ENCODE data around the gene IPCEF1.

GRCh38 chr6:154363821-154364220, 7.2 kb upstream of the IPCEF1 start:
- TF ChIP-seq CTCF (conservative IDR thresholded peaks at IDR 0.05 in 1 of 2, IDR thresholded peaks at IDR 0.05 in 1 of 2; ENCODE audit: low read depth in 1 of 2, low read length in 2 of 2), result no peak
- no peak for TF ChIP-seq EZH2 (IDR thresholded peaks at IDR 0.05; ENCODE audit: low read length, missing control alignments)

Data from fibroblast of lung (primary cell).